Left ventricle myocardium inferior (tissue), 1 donor: Measurements from ENCODE around the gene COL11A1. TPM values are rescaled to one million over a fixed set of nuclear protein-coding genes. Genes with fewer than 3 reads are reported as not detected.

ENCODE experiments used
- DNase-seq: peaks from one replicate; pipeline ENCODE4 v3.0.0-alpha.2; 2020
- H3K27ac ChIP-seq: fragments of 200-600 bp; replicated peaks from 2 replicates; pipeline ENCODE4 v1.8.0; 2021
- H3K27me3 ChIP-seq: fragments of 200-600 bp; 2 replicates; pipeline ENCODE4 v1.8.0; 2021; ENCODE audit warnings: low read depth
- H3K36me3 ChIP-seq: fragments of 200-600 bp; 2 replicates; pipeline ENCODE4 v1.8.0; 2021
- H3K4me1 ChIP-seq: fragments of 200-600 bp; 2 replicates; pipeline ENCODE4 v1.8.0; 2021
- H3K4me3 ChIP-seq: fragments of 200-600 bp; 2 replicates; pipeline ENCODE4 v1.8.0; 2021; ENCODE audit warnings: mild to moderate bottlenecking, moderate library complexity
- H3K9me3 ChIP-seq: fragments of 200-600 bp; replicated peaks from 2 replicates; pipeline ENCODE4 v1.8.0; 2021
- intact Hi-C: fragments of 100-400 bp; cut with micrococcal nuclease; formaldehyde crosslinking; loops from one replicate; pipeline ENCODE4 v1.11.0; 2022
- total RNA-seq: library from RNA; stranded (reverse); fragmentation: NEBNext Ultra II Directional; extraction: Animal tissue kit (Norgen Biotek cat#: 25700); gene quantifications from one replicate; pipeline ENCODE4 v1.2.1, GENCODE V29; 2021
- TF ChIP-seq, protein P1 (sequence below): fragments of 200-600 bp; IDR thresholded peaks from 2 replicates; pipeline ENCODE4 v1.8.0; 2021; ENCODE audit warnings: antibody characterized with exemption, mild to moderate bottlenecking, borderline replicate concordance
- donor health status: DM: no; HTN: yes; CAD: no; lungs with severe emphysema.

The COL11A1 gene
- total RNA-seq, 1 donor from 2014 or later, result not detected

DNA sequence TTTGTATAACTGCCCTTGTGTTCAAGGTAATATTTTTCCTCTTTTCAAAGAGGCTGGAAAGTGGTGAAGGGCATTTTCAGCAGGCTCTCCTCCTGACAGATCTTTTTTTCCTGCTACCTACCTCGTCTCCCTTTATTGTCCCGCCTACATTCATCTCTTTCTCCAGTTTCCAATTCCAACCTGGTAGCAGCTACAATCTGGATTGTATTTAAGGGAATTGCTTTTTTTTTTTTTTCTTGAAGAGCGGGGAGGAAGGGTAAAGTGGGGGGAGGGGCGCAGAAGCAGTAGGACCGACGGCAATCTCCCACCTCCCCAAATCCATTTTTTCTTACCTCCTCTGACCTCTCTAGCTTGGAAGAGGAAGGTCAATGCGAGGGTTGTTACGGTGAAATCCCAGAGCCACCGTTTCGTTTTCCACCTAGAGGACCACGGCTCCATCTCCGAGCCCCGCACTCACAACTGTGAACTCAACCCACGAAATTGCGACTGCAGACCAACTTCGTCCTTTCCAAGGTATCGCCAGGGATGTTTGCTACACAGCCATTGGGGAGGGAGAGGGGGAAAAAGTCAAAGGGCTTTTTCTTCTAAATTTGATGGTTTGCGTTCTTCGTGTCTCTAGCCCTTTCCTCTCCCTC is 464 bp downstream of the COL11A1 start:
- Histone ChIP-seq H3K27ac (no peak overlapping the region), H3K36me3 (no peaks in the 10 kb centered on the region), H3K9me3 (no peaks in the 10 kb centered on the region), H3K4me3 (peak overlapping the region; percentile 63), H3K27me3 (peaks cover 34% of the 10 kb centered on the region), H3K4me1 (peaks cover 24% of the 10 kb centered on the region)
- DNase-seq, result no peak
- intact Hi-C loops, result no loop called here
- TF ChIP-seq, protein P1, sequence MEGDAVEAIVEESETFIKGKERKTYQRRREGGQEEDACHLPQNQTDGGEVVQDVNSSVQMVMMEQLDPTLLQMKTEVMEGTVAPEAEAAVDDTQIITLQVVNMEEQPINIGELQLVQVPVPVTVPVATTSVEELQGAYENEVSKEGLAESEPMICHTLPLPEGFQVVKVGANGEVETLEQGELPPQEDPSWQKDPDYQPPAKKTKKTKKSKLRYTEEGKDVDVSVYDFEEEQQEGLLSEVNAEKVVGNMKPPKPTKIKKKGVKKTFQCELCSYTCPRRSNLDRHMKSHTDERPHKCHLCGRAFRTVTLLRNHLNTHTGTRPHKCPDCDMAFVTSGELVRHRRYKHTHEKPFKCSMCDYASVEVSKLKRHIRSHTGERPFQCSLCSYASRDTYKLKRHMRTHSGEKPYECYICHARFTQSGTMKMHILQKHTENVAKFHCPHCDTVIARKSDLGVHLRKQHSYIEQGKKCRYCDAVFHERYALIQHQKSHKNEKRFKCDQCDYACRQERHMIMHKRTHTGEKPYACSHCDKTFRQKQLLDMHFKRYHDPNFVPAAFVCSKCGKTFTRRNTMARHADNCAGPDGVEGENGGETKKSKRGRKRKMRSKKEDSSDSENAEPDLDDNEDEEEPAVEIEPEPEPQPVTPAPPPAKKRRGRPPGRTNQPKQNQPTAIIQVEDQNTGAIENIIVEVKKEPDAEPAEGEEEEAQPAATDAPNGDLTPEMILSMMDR, result no peak

DNA sequence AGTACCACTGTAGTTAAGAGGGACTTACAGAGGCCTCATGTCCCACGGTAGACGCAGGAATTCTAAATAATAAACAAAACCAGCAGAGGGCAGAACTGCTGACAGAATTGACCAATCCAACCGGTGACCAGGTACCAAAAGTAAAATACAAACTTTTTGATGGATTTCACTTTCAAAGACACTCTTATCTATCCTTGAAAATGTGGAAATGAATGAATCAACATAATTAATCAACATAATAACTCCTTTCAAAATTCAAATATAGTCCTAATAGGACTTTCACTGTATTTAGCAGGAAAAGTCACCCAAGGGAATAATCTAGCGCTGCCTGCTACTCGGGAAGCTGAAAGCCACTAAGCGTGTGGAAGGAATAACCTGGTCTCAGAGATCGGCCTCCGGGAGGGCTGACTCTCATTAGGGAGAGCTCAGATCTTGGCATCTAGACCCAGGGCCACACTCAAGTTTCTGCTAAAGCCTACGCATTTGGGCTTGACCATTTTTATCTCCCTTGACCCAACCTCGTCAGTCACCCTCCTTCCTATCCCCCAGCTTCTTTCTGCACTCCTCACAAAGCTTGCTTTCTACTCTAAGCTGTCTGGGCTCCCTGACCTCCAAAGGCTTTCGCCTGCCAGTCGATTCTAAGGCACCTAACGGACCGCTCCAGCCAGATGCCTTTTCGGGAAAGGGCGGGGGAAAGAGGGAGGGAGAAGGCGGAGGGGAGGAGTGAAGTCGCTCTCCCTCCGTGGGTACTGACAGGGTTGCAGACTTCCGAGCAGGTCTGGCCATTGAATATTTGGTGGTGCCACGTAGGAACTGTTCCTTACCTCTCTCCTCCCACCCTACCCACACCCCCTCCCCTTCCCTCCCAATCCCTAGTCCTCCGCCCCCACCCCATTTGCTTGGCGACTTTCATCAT is 1.6 kb downstream of the COL11A1 start:
- TF ChIP-seq, protein P1, result peak; percentile 55
- DNase-seq, result no peak
- peaks cover 34% of the 10 kb centered on the region for H3K27me3 ChIP-seq
- no peak overlapping the region for H3K27ac ChIP-seq
- H3K9me3 ChIP-seq, result no peaks in the 10 kb centered on the region
- intact Hi-C loops, result no loop called here
- H3K4me3 ChIP-seq, result peak overlapping the region; percentile 63
- H3K36me3 ChIP-seq, result no peaks in the 10 kb centered on the region
- peaks cover 24% of the 10 kb centered on the region for H3K4me1 ChIP-seq

DNA sequence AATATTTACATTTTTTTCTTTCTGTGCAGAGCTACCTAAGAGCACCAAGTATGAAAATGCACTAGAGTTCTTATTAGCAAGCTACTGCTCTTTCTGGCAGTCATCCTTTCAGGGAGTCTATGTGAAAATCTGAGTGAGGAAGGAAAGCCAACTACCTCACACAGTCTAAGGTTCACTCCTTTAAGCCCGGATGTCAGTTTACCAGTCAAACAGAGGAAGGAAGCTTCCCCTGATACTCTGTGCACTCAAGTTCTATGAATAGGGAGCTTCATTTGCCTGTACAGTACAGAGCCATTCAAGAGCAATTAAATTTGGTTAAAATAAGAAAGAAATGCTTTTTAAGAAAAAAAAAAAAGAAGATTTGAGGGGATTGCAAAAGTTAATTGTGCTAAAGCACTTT is 6.9 kb downstream of the COL11A1 start:
- TF ChIP-seq, protein P1, result no peak
- intact Hi-C loops, result no loop called here
- no peak for DNase-seq
- no peak overlapping the region for H3K4me3 ChIP-seq
- peaks cover 3% of the 10 kb centered on the region for H3K4me1 ChIP-seq
- peaks cover 5% of the 10 kb centered on the region for H3K27me3 ChIP-seq
- no peaks in the 10 kb centered on the region for H3K36me3 ChIP-seq
- no peaks in the 10 kb centered on the region for H3K9me3 ChIP-seq
- no peak overlapping the region for H3K27ac ChIP-seq

DNA sequence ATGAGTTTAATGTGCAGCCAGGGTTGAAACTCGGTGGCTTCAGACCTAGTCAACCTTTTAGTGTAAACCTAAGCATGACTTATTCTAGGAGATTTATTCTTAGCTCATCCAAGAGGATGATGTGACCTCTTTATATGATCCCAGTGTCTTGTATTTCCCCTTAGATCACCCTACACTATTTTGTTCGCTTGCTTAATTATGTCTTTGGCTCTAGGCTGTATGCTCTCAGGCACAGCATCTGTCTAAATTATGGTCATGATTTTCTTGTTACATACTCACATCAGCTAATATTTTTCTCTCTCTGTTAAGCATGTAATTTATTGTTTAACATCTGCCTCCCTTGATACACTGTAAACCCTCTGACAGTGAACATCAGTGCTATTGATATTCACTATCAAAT is 19.1 kb downstream of the COL11A1 start:
- DNase-seq, result no peak
- TF ChIP-seq, protein P1, result no peak
- Histone ChIP-seq H3K9me3 (no peaks in the 10 kb centered on the region), H3K4me3 (no peak overlapping the region), H3K4me1 (no peaks in the 10 kb centered on the region), H3K27ac (no peak overlapping the region), H3K27me3 (no peaks in the 10 kb centered on the region), H3K36me3 (no peaks in the 10 kb centered on the region)
- intact Hi-C loops, result no loop called here

DNA sequence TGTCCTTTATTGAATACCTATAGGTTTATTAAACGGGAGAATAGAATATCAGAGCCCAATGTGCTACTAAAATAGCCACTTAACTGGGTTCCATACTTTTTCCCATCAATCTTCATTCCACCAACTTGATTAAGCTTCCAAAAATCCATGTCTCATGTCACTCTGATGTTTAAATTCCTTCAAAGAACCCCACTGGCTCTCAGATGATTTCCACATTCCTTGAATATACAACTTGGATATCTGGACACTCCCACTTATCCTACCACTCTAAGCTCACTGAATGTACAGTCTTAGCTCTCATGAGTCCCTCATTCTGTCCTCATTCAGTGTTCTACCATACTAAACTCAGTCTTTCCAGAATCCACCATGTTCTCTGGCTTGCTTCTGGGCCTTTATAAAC is 21.1 kb downstream of the COL11A1 start:
- H3K27me3 ChIP-seq, result no peaks in the 10 kb centered on the region

More for the DNA sequence above, 21.1 kb downstream of the COL11A1 start:
- Histone ChIP-seq H3K36me3 (no peaks in the 10 kb centered on the region), H3K4me1 (no peaks in the 10 kb centered on the region), H3K27ac (no peak overlapping the region), H3K9me3 (no peaks in the 10 kb centered on the region), H3K4me3 (no peak overlapping the region)
- no peak for DNase-seq
- intact Hi-C loops, result no loop called here
- TF ChIP-seq, protein P1, result no peak
